ENCODE results near the gene MLH3.

- TF ChIP-seq CTCF (conservative IDR thresholded peaks at IDR 0.05; ENCODE audit: low read length) (no peak), EZH2phosphoT487 (IDR thresholded peaks at IDR 0.05; ENCODE audit: borderline replicate concordance) (no peak)
Observed at GRCh38 chr14:75060420-75060819, 9.2 kb upstream of the MLH3 start.

All from Loucy (cell line).